NCI-H2107 treated with DMSO at 0.1 percent for 48 hours (cell line): Measurements from ENCODE around the gene SBF1.

ENCODE experiments used
- DNase-seq: peaks from one replicate; lab custom pipeline; 2025; ENCODE audit not compliant: unreplicated experiment; lab: John Stamatoyannopoulos, UW

The SBF1 gene

DNA sequence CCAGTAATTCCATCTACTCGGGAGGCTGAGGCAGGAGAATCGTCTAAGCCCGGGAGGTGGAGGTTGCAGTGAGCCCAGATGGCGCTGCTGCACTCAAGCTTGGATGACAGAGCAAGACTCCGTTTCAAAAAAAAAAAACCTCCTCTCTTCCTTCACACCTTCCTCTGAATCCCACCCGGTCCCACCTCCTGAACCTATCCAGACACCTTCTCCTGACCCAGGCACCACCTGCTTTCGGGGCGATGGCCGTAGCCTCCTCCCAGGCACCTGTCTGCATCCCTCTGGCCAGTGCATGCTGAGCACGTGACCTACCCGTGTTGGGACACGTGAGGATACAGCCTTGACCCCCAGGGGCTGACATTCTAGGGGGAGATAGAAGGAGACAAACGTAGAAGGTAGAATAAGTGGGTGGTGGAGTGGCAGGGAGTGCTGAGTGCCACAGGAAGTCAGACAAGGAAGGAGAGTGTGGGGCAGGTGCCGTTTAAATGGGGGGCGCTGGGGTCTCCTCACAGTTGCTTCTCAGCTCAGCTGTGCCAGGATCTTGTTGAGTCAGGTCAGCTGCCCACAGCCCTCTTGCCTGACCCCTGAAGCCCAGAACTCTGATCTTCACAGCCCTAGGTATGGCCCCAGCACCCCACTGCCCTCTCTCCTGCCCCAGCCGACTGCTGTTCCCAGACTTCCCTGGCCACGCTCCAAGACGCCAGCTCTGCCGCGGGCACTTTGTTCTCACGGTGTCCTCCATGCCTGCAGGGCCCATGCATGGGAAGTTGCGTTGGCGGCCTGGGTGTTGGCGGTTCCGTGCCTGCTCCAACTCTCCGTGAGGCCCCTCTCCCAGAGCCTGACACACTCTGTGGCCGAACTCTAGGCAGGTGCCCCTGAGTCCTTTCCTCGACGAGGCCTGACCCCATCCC is 10.6 kb upstream of the SBF1 start:
- no peak for DNase-seq

DNA sequence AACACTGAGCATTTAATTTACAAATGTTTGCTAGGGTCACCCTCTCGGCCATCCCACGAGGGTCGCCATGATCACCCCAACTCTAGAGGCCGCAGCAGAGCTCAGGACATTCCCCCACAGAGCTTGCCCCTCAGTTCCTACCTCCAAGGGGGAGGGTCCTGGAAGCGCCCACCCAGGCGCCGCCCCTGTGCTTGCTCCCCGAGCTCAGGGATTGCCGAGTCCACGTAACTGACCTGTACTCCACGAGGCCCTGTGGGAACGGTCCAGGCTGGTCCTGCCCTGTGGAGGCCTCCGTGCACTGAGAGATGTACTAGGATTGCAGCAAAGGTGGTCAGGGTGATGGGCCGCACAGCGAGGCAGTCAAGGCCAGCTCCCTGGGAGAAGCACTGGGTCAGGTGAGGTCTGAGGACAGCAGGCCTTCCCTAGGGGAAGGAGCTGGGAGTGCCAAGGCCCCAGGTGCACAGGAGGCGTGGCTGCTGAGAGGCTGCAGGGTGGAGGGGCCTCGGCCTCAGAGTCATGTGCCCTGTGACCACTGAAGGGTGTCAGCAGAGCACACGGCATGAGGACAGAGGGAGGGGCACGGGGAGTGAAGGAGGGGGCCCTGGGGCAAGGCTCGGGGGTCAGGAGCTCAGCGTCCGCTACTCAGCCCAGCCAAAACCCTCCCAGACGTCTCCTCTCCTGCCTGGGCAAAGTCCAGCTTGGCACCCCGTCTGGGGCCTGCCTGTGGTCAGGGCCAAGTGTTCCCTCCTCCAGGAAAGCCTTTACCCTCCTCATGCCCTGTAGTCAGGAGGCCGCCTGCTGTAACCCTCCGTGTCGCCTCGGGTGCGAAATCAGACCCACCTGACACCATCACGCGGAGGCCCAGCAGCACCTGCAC is 9.4 kb upstream of the SBF1 start:
- no peak for DNase-seq

DNA sequence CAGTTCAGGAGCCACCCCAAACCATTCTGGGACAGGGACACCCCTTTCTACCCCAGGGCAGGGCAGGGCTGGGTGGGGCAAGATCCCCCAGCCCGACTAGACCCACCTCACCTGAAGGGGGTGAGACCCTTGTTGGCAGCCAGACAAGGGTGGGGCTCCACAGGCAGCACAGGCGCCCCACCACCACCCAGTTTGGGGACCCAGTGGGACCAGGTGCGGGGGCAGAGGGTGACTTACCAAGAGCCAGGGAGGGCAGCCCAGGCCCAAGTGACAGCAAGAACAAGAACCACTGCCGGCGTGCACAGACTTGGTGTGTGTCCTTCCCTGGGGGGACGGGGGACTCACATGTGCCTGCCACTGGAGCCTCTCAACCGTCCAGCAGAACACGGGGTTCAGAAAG is 8.7 kb upstream of the SBF1 start:
- no peak for DNase-seq

GRCh38 chr22:50483106-50483505 is 8.3 kb upstream of the SBF1 start:
- no peak for DNase-seq

DNA sequence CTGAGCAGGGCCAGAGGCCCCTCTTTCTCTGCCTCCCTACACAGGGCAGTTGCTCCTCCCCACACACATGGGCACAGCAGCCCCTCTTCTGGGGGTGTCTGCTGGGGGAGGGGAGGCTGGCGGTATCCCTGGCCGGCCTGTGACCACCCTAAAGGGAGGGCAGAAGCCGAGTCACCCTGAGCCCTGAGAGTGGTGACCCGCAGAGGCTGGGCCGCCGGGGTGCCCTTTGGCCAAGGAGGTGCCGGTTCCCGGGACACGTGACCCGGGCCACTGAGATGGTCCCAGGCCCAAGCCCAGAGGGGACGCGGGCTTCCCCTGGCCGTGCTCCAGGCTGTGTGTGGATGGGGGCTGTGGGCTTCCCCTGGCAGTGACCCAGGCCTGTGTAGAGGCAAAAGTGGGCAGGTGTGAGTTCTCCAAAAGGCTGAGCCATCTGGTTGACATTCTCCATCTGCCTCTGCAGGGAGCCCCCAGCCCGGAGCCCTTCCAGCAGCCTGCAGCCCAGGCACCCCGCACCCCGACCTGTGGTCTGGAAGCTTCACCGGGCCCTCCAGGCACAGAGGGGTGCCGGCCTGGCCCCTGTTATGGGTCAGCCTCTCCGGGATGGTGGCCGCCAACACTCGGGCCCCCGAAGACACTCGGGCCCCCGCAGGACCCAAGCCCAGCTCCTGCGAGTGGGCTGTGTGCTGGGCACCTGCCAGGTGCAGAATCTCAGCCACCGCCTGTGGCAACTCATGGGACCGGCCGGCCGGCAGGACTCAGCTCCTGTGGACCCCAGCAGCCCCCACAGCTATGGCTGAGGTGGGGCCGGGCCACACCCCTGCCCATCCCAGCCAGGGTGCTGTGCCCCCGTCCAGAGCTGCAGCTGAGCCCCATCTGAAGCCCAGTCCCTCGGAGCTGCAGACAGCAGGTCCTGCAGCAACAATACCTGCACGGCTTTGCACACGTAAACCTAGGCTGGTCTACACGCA is 7.6 kb upstream of the SBF1 start:
- DNase-seq, result no peak

DNA sequence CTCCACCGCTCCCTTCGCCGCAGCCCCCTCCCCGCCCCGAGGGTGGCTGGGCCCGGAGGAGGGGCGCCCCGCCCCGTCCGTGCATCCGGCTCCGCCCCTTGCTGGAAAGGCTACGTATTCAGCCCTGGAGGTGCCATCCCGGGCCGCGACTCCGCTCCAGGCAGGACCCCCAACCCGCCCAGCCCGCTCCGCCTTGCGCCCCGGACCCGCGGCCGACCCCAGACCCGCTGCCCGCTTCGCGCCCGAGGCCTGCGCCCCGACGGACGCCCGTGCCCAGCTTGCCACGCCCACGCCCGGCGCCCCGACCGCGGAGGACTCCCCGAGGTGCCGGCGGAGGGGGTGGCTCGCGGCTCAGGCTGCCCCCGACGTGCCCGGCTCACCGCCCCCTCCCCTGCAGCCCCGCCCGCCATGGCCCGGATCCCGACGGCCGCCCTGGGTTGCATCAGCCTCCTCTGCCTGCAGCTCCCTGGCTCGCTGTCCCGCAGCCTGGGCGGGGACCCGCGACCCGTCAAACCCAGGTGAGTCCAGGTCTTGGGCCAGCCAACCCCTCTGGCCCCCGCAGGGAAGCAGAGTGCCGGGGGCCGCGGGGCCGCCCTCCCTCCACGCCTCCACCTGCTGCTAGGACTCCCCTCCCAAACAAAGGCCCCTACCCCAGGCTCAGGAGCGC is 6.7 kb upstream of the SBF1 start, which contains the start of gene ADM2:
Gene ADM2, plus strand, starts transcription at position 104 of the 667 bp plus-strand sequence. Its CDS starts 305 bp downstream, at position 409.
- DNase-seq, result no peak

- DNase-seq, result no peak
Observed at GRCh38 chr22:50481045-50481439, 6.2 kb upstream of the SBF1 start.

DNA sequence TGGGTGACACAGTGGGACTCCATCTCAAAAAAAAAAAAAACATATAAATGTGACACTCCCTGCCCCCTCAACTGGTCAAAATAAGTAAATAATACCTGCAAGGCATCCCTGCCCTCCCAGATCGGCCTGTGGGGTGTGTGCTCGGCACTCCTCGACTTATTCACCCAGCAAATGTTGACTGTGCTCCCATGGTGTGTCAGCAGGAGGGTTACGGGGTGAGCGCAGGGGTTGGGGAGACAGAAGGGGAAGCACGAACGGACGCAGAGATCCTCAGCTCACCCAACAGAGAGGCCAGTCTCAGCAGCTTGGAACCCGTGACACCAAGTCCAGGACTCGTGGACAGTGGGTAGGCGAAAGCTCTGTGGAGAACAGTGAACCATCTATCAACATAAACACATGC is 4.9 kb upstream of the SBF1 start:
- no peak for DNase-seq

DNA sequence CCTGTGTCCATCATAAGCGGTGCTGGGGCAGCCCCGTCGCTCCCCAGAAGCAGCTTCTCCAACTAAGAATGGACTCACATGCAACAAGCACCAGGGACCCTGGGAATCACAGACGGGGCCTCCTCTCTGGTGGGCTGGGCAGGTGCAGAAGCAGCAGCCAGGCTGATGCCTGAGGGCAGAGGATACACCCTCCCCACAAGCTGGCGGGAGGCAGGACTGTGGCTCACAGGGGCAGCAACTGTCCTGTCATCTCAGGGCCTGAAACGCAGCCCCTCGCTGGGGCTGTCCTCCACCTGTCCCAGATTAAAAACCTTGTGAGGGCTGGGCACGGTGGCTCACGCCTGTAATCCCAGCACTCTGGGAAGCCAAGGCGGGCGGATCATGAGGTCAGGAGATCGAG is 3.1 kb upstream of the SBF1 start:
- DNase-seq, result no peak

DNA sequence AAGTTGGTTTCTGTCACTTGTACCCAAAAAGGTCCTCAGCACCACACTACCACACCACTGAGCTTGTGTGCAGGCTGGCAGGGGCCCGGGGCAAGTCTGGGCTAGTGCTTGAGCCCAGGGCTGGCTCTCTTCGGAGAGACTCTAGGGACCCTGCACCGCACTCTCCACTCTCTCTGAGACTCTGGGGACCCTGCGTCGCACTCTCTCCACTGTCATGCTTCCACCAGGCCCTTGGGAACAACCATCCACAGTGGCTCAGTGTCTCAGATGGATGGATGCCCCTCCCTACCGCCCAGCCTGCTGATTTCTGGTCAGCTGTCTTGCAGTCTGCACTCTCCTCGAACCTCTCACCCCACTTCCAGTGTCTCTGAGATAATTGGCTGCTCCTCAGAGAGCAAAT is 2.0 kb upstream of the SBF1 start:
- no peak for DNase-seq

GRCh38 chr22:50475652-50476002 is 792 bp upstream of the SBF1 start:
- DNase-seq, result no peak

- DNase-seq, result no peak
Observed at GRCh38 chr22:50473855-50474671, 772 bp downstream of the SBF1 start.

GRCh38 chr22:50473088-50473487 is 1.7 kb downstream of the SBF1 start:
- no peak for DNase-seq

DNA sequence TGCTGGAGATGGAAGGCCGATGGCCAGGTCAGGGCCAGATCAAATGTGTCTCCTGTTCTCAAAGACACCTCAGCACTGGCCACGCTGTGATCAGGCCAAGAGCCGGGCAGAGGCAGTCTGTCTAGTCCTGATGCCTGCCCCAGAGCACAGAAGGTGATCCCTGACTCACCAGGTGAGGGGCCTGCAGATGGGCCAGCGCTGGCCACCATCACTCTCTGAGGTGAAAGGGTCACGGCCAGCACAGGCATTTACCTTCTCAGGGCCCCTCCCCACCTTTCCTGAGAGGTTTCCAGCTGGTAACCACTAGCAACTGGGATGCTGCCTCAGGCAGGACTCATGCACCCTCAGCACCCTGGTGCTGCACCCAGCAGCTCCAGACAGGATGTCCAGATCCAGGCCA is 2.9 kb downstream of the SBF1 start:
- no peak for DNase-seq

DNA sequence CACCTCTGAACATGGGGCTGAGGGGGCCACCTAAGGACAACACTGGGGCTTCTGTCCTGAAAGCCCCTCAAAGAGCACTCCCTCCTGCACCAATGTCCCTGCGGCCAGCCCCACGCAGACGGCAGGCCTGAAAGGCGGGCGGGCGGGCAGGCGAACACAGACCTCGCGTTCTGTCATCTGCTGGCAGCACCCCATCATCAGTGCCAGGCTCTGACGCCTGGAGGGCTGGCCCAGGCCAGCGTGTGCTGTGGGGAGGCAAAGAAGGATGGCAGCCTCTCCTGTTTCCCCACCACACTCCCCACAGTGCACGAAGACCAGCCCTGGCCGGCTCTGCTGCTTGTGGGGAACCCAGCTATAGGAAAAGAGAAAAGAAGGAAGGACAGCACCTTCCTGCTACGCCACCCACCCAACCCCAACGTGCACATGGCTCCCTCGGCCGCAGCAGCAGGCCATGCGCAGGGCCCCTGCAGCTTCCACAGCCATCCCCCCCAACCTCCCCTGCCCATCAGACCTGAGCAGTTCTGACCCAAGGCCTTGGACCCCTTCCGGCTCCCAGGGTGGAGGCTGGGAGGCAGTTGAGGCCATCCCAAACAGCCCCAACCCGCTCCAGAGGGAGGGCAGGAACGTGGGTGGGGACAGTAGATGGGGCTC is 3.5 kb downstream of the SBF1 start:
- DNase-seq, result no peak

GRCh38 chr22:50470491-50470890 is 4.3 kb downstream of the SBF1 start:
- DNase-seq, result no peak

- DNase-seq, result peak; percentile 69
Observed at GRCh38 chr22:50469377-50470305, 5.2 kb downstream of the SBF1 start.

DNA sequence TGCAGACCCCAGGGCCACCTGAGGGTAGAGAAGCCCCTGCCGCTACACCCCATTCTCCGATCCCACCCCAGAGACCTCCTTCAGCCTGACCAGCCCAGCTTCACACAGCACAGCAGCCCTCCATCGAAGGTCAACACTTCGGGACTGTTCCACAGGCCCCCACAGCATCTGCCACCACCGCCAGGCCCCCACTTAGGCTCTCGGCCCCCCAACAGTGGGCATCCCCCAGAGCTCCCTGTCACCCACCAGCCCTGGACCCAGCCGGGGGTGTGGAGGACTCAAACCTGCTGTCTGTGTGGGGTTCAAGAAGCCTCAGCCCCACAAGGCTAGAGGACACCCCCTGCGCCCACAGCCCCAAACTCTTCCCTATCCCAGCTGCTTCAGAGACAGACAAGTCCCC is 6.2 kb downstream of the SBF1 start:
- no peak for DNase-seq
